NK-92 (cell line): ENCODE data around the gene LOXL1.
"Not testable (repeated sequence)": the region's sequence is repeated elsewhere in the genome, so short reads cannot be mapped to it uniquely, and the experiment has no call there.

ENCODE experiments used
- DNase-seq: peaks from one replicate; lab custom pipeline; 2025; ENCODE audit not compliant: unreplicated experiment; lab: John Stamatoyannopoulos, UW

Gene LOXL1

DNA sequence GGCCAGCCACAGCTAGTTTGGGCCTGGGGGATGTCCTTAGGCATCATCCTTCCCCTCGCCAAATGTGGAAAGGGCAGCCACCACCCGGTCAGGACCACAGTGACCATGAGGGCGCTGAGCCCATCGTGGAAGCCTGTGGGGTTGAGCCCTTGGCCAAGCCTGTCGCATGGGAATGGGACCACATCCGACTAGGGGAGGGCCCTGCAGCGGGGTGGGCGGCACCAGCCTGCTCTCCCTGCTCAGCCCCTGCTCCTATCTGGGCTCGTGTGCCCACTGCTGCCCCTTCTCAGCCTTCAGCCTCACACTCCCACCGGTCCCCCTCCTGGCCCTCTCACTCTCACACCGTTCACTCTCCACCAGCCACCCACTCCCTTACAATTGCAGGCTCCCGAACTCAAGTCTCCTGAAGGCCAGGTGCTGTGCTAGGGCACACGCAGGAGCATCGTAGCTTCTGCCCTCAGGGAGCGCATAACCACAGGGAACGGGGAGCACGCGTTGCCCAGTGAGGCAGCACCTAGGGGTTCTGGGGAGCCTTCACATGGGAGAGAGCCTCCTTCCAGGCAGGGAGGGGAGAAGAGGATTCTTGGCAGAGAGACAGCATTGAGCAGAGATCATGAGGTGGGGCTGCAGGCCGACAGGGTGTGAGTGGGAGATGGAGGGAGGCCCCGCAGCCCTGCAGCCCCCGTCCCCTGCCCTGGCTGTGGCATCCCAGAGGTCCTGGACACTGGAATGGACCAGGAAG lies 26.1 kb downstream of the LOXL1 start:
- no peak for DNase-seq

DNA sequence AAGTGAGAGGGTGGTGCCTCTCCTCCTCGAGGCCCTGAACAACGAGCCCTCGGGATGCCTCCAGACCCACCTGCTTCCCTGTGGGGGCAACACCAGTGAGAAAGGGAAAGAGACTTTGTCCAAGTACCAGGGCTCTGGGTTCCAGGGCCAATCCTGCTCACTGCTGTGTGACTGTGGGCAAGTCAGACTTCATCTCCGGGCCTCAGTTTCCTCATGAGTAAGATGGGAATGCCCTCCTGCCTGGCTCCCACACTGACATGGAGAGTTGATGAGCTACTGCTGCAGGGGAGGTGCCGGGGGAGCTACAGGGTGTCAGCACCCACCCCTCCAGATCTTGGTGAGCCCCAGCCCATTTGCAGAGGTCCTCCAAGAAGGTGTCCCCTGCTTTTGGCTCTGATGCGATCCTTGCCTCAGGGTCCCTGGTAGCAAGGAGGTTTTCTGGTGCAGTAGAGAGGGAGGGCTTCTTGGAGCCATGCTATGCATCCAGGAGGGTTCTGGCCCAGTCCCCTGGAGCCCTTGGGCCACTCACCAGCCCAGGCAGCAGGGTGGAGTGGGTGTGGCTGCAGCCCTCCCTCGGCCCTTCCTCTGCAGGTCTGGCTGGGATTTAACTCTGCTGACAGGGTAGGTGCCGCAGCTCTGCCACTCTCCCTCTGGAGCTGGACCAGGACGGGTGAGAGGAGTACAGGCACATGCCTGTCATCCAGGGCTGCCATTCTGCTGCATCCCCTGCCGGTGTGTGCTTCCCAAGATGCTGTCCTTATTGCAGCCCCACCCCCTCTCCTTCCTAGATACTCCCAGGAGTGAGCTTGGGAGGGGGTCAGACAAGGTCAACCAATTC lies 26.9 kb downstream of the LOXL1 start:
- DNase-seq = no peak

DNA sequence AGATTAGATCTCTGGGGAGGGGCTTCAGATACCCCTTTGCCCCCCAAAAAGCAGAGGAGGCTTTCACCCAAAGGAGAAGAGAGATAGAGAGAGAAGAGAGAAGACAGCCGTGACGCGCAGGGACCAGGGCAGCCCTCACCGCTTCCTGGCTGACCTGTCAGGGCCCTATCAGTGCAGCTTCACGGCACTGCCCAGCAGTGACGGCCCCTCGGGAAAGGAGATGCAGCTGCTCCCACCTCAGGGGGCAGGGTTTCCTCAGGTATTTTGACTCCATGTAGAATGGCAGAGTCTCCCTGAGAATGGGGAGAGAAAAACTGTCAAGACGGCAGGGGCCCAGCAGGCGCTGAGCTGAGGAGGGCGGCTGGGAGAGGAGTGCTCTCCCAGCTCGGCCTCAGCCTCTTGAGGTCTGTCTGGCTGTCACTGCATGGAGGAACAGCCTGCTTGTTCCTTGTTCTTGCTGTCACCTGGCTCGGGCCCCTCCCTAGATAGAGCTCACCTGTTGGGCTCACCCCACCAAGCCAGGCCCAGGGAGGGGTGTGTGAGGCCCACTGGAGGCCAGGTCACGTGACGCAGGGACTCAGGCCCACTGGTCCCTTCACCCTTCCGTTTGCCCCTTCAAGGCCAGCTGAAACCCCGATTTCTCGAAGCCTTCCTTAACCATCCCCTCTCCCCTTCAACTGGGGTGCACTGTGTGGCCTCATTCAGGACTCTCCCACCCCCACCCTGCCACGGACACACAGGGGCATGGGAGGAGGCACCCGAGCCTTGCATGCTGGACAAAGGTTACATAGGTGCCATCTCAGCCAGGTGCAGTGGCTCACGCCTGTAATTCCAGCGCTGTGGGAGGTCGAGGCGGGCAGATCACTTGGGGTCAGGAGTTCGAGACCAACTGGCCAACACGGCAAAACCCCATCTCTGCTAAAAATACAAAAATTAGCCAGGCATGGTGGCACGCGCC lies 28.2 kb downstream of the LOXL1 start:
- no peak for DNase-seq

DNA sequence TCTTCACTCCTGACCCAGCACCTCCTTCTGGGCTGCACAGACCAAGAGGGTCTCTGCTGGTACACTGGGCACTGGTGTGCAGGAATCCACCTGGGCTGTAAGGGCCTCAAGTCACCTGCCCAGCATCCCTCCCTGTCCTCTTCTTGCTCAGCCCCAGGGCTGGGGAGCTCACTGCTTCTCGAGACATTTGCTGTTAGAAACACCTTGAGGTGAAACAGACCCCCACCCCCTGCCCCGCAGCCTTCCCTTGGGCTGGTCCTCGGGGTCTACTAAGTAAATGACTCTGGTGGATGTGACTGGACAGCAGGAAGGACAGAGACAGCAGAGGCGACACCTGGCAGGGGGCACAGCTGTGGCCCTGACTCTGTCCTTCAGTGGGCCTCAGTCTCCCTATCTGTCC lies 29.1 kb downstream of the LOXL1 start:
- no peak for DNase-seq

DNA sequence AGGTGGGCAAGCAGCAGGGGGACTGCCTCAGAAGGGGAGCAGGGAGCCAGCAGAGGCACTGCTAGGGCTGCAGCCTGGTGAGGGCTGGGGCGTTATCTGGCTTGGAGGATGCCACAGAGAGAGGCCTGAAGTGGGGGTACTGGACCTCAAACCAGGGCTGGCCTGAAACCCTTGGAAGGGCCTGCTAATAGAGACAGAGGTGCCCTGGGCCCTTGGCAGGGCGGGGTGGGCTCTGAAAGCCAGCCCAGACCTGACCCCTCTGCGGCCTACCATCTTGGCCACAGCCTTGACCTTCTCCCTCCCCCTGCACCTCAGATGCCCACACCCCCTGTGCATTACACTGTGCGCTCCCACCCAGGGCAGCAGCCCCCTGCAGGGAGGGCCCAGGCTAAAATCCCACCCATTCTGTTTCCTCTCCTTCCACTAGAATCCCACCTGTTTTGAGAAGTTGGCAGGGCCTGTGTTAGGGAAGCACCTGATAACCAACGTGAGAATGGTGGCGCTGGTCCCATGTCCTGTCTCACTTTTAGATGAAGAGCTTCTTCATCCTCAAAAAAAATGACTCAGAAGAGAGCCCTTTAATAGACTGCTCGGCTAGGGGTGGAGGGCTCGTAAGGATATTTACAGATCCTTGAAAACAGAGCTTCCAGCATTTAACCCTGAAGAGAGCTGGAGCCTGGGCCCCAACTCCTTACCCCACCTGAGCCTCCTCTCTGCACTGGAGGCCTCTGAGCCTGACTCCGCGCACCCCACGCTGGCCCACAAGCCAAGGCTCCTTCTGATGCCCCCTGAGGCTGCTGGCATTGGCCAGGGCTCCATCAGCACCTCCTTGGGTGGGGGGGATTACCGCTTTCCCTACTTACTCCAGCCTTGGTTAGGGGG lies 29.8 kb downstream of the LOXL1 start:
- no peak for DNase-seq

DNA sequence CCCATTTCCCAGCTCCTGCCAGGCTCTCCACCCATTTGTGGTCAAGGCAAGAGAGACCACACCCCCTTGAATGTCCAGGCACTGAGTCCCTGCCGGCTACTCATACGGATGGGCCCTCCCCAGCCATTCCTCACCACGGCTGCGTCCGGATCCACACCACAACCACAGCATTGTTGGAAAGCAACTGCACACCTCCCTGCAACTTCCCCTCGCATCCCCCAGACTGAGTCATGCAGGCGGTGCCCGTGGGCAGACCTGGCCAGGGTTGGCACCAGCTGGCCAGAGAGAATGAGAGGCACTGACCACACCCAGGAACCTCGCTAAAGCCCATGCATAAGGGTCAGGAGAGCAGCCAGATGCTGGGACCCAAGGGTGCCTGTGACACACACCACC lies 30.5 kb downstream of the LOXL1 start:
- DNase-seq = no peak

DNA sequence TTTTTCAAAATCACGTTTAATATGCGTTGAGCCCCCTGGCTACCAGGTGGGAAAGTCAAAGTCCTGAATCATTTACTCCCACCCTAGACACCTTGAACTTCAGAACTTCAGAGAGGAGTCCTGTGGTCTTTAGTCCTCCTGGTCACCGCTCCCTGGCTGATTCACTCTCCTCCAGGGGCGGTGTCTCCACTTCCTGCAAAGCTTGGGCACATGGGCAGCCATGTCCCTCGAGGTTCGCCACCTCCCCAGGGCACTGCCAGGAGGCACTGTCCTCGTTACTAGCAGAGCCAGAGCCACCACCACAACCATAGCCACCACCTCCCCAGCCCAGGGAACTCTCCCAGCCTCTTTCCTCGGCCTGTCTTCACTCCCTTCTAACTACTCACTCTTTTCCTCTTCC lies 31.0 kb downstream of the LOXL1 start:
- no peak for DNase-seq

DNA sequence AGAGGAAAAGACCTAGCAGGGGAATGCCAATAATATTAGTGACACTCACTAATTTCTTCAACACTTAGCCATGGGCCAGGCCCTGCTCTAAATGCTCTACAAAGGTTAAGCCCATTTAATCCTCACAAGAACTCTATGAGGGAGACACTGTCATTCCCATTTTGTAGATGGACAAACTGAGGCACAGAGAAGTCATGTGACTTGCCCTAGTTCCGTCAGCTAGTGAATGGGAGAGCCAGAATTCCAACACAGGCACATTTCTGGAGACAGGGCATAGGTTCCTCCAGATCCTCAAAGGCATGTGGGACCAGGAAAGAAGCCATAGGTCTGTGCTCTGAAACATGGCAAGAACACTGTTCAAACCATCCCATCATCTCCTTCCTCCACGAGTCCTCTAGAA lies 31.5 kb downstream of the LOXL1 start:
- no peak for DNase-seq

DNA sequence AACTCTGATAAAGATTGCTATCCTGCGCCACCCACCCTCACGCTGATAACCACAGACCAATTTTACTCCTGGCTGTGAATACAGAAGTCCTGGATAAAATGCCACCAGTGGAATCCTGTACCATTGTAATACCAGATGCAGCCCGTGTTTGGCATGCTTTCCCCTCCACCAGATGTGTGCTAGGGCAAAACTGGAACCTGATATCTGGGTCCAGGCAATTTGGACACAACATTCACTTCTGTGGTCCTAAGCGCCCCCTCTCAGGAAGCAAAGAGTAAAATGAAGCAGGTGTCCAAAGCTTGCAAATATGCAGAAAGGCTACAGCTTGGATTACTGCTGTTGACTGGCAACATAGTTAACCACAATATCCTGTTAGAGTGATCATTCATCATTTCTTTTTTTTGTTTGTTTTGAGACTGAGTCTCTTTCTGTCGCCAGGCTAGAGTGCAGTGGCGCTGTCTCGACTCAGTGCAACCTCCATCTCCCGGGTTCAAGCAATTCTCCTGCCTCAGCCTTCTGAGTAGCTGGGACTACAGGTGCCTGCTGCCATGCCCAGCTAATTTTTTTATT lies 32.8 kb downstream of the LOXL1 start:
- no peak for DNase-seq

DNA sequence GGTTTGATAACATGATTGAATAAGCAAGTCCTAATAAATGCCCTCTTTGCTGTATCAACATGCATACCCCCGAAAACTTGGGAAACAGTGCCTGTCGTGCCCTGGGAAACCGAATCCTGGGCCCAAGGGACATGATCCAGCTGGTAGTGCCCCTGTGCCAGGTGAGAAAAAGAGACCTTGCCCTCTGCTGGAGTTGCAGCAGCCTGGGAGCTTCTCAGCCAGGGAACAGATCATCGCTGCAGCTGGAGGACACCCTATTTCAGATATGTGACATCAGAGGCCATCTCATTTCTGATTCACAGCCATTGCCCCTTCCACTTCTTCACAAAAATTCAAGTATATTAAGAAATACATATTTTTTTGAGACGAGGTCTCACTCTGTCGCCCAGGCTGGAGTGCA lies 33.5 kb downstream of the LOXL1 start:
- no peak for DNase-seq

DNA sequence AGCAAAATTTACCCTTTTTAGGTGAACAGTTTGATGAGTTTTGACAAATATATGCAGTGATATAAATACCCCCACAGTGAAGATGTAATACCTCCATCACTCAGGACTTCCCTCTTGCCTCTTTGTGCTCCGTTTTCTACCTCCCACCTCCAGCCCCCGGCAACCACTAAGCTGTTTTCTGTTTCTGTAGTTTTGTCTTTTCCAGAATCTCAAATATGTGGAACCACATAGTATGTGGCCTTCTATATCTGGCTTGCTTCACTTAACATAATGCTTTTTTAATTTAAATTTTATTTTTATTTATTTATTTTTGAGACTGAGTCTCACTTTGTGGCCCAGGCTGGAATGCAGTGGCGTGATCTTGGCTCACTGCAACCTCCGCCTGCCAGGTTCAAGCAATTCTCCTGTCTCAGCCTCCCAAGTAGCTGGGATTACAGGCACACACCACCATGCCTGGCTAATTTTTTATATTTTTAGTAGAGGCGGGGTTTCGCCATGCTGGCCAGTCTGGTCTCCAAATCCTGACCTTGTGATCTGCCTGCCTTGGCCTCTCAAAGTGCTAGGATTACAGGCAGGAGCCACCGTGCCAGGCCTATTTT lies 34.3 kb downstream of the LOXL1 start:
- not testable (repeated sequence) for DNase-seq

DNA sequence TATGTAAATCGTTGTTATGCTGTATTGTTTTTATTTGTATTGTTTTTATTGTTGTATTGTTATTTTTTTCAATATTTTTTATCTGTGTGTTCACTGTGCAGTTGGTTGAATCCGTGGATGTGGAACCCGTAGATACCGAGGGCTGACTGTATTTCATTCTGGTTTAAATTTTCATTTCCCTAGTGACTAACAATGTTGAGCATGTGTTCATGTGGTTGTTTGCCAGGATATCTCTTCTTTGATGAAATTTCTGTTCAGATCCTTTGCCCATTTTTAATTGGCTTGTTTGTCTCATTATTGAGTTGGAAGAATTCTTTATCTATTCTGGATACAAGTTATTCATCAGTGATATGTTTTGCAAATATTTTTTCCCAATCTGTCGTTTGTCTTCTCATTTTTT lies 36.2 kb downstream of the LOXL1 start:
- no peak for DNase-seq

DNA sequence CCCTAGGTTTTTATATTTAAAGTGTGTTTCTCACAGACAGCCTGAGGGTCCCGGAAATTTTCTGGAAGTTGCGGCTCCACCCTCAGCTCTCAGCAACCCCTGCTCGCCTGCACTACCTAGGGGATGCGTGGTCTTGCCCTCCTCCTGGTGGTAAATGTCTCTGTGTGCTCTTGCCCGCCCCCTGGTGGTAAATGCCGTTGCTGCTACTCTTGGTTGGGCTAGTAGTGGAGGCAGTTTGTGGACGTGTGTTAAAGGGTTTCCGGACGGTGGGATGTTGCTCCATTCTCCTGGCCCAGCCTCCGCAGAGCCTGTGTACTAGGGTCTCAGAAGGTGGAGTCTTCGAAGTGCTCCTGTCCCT lies 38.5 kb downstream of the LOXL1 start:
- DNase-seq = no peak

DNA sequence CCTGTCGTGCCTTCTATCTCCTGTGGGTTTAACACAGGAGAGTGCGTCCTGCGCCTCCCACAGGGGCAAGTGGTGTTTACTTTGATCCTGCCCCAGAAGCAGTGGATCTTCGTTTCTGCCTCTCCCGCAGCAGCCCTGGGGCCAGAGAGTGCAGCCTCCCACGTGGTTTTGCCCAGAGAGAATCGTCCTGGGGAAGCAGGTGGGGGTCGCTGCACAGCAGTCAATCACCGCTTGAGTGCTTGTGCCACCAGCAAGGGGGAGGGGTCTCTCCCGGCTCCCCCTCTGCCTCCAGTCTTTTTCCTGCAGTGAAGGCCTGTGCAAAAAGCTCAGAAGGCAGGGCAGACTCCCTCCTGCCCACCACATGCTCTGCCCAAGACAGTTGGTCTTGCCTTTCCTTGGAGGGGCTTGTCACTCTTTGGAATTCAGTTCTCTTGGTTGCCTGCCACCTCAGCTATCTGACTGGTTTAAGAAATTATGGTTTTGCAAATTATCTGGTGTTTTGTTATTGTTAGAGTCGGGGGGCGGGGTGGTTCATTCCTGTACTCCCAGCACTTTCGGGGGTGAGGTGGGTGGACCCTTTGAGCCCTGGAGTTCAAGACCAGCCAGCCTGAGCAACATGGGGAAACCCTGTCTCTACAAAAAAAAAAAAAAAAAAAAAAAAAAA lies 39.0 kb downstream of the LOXL1 start:
- DNase-seq = no peak

DNA sequence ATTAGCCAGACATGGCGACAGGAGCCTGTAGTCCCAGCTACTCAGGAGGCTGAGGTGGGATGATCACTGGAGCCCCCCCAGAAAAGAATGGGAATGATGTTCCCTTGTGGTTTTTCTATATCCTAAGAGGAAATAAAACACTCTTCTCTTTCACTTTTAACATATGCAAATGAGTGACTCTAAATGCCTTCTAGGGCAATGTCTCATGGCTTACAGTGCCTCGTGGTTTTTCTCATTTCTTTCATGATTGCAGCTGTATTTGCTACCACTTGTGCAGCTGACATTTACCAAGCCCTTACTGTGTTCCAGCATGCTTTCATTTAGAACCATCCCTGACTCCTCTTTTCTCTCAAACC lies 39.5 kb downstream of the LOXL1 start:
- no peak for DNase-seq

DNA sequence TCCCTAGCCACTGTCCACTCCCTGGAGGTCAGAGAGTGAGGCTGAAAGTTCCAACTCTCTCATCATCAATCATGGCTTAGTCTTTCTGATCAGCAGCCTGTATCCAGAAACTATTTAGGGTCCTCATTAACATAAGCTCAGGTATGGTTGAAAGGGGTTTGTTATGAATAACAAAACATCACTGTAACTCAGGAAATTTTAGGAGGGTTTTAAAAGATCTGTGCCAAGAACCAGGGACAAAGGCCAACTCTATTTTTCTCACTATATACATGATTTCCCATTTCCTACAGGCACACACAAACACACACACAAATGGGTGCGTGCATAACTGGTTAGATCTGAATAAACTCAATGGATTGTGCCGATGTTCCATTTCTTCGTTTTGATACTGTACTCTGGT lies 42.2 kb downstream of the LOXL1 start:
- DNase-seq = no peak

DNA sequence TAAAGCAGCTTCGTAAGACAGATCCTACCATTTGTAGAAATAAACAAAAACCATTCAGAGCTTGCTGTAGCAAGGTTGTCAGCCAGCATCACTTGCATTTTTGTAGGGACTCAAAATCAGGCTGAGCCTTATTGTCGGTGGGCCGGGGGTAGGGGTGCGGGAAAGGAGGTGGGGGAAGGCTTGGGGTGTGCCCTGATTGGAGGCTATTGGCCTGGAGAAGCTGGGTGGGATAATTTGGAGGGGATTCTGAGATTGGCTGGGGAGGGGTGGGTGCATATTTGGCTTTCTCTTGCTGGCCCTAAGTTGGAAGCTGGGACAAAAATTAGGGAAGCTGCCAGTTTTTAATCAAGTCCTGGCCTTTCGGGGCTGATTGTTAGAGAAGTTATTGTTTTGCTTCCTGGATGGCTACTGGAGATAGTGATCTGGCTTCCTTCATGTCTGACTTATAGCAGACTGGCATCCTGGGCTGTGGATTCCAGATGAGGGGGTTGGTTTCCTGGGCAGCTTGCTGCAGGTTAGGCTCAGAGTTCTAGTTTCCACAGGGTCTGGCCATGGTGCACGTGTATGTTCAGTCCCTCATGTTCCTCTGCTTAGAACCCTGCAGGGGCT lies 43.0 kb downstream of the LOXL1 start:
- no peak for DNase-seq

DNA sequence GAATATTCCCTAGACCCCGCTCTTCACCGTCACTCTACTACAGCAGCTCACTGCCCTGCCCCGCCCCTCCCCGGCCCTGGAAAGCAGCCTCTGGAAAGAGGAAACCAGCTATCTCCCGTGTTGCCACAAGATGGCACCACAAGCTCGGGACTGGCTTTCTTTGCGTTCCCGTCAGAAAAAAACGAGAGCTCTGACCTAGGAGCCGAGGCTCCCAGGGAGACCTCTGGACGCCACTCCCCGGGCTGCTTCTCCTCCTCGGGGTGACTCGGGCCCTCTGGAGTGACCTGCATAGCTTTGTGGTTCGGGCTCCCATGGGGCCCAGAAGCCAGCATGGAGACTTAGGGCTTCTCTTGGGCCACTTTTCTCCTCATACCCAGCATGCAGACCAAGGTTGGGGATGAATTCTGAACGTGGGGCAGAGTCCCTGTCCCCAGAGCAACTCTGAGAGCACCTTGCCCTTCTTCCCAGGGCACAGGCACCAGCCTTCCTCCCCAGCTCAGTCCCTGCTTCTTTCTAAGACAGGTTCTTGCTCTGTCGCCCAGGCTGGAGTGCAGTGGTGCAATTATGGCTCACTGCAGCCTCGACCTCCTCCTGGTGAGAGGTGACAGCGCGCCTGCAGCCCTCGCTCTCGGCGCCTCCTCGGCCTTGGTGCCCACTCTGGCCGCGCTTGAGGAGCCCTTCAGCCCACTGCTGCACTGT lies 46.9 kb downstream of the LOXL1 start:
- DNase-seq = no peak
